GM23248 (cell line): ENCODE measurements around the gene CREB3.

Experiments used
- EZH2 ChIP-seq: fragments of 200-600 bp; sonication (generic); IDR thresholded peaks from 2 replicates; pipeline ENCODE4 v1.6.1; 2018; ENCODE audit warnings: antibody characterized with exemption, mild to moderate bottlenecking; ENCODE audit not compliant: insufficient read depth, poor library complexity, severe bottlenecking
- EZH2phosphoT487 ChIP-seq: fragments of 200-600 bp; sonication (generic); IDR thresholded peaks from 2 replicates; pipeline ENCODE4 v1.6.1; 2018; ENCODE audit warnings: antibody characterized with exemption, moderate library complexity, mild to moderate bottlenecking, low read depth; ENCODE audit not compliant: insufficient read depth

DNA sequence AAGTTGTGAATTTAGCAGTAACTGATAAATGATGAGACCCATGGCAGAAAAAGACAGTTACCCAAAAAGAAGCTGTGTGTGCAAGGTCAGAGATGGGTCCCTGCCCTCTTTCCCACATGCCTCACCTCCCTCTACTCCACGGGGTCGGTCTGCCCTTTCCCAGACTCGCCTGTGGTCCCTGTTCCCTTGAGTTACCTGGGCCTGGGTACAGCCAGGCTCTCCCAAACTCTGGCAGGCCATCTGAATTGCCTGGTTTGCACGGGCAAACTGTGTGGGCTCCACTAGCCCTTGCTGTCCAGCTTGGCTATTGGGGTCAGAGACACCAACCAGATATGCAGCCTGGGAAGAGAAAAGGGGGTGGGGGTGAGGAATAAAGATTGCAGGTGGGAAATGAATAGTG is 24.3 kb upstream of the CREB3 start:
- TF ChIP-seq EZH2 (no peak), EZH2phosphoT487 (no peak)
